Activated gamma-delta T cell treated with anti-CD3 and anti-CD28 coated beads, Interleukin-2, amount 50 U/mL, for 16 hours (primary cell): ENCODE measurements around the gene SPRED2.

Source experiments
- DNase-seq: peaks from one replicate; pipeline ENCODE4 v3.0.0-alpha.2; 2020; ENCODE audit warnings: low read depth

SPRED2 gene

GRCh38 chr2:65413106-65413505, 19.3 kb downstream of the SPRED2 start:
- no peak for DNase-seq

GRCh38 chr2:65411056-65411795, 21.2 kb downstream of the SPRED2 start:
- no peak for DNase-seq

GRCh38 chr2:65409045-65409444, 23.4 kb downstream of the SPRED2 start:
- no peak for DNase-seq

- no peak for DNase-seq
Observed at GRCh38 chr2:65407240-65407639, 25.2 kb downstream of the SPRED2 start.

GRCh38 chr2:65404988-65405697, 27.3 kb downstream of the SPRED2 start:
- DNase-seq, result no peak

GRCh38 chr2:65403529-65403915, 28.9 kb downstream of the SPRED2 start:
- DNase-seq, result no peak

GRCh38 chr2:65402780-65403528, 29.4 kb downstream of the SPRED2 start:
- DNase-seq, result no peak

GRCh38 chr2:65402323-65402722, 30.1 kb downstream of the SPRED2 start:
- no peak for DNase-seq

- DNase-seq, result no peak
Observed at GRCh38 chr2:65397122-65397521, 35.3 kb downstream of the SPRED2 start.

- DNase-seq, result no peak
Observed at GRCh38 chr2:65396348-65397026, 35.9 kb downstream of the SPRED2 start.

- DNase-seq, result no peak
Observed at GRCh38 chr2:65395621-65396347, 36.6 kb downstream of the SPRED2 start.

- no peak for DNase-seq
Observed at GRCh38 chr2:65393743-65394422, 38.5 kb downstream of the SPRED2 start.

- DNase-seq, result no peak
Observed at GRCh38 chr2:65393046-65393445, 39.4 kb downstream of the SPRED2 start.

- no peak for DNase-seq
Observed at GRCh38 chr2:65392609-65393008, 39.8 kb downstream of the SPRED2 start.

GRCh38 chr2:65390134-65390533, 42.3 kb downstream of the SPRED2 start:
- no peak for DNase-seq

- DNase-seq, result no peak
Observed at GRCh38 chr2:65389476-65389875, 42.9 kb downstream of the SPRED2 start.

- no peak for DNase-seq
Observed at GRCh38 chr2:65388596-65389390, 43.6 kb downstream of the SPRED2 start.

- DNase-seq, result no peak
Observed at GRCh38 chr2:65388051-65388531, 44.3 kb downstream of the SPRED2 start.

GRCh38 chr2:65386989-65387388, 45.4 kb downstream of the SPRED2 start:
- no peak for DNase-seq

- no peak for DNase-seq
Observed at GRCh38 chr2:65386344-65386743, 46.1 kb downstream of the SPRED2 start.
